Fibroblast of lung (primary cell): ENCODE measurements around the gene MAP2K5. TPM values are rescaled to one million over a fixed set of nuclear protein-coding genes. Genes with fewer than 3 reads are reported as not detected.
A peak's percentile ranks its signal among the peaks of the same experiment; 100 is the strongest.

Experiments
- DNase-seq, 2 donors: peaks; one replicate each; pipeline versions ENCODE4 v3.0.0 to v3.0.0-alpha.2; 2010; ENCODE audit warnings: low read depth in 2 of 2
- H2AFZ ChIP-seq: 2 replicates; pipeline ENCODE4 v1.5.1; 2012; ENCODE audit warnings: low read length, control low read depth, inconsistent platforms
- H3K27ac ChIP-seq: 2 replicates; pipeline ENCODE4 v1.5.1; 2011; ENCODE audit warnings: low read length, control low read depth; ENCODE audit not compliant: insufficient read depth
- H3K27me3 ChIP-seq: 2 replicates; pipeline ENCODE4 v1.5.1; 2011; ENCODE audit warnings: mild to moderate bottlenecking, low read length; ENCODE audit not compliant: control insufficient read depth, insufficient read depth
- H3K36me3 ChIP-seq: 2 replicates; pipeline ENCODE4 v1.5.1; 2011; ENCODE audit warnings: low read length; ENCODE audit not compliant: control insufficient read depth, insufficient read depth
- H3K4me1 ChIP-seq: 2 replicates; pipeline ENCODE4 v1.5.1; 2011; ENCODE audit warnings: low read length; ENCODE audit not compliant: control insufficient read depth, insufficient read depth; ENCODE audit errors: extremely low read depth
- H3K4me2 ChIP-seq: 2 replicates; pipeline ENCODE4 v1.5.1; 2011; ENCODE audit warnings: low read length, control low read depth; ENCODE audit not compliant: insufficient read depth; ENCODE audit errors: extremely low read depth
- H3K4me3 ChIP-seq, 4 experiments: fragments of 200-600 bp in 1 of 4; sonication (generic) in 1 of 4; replicated peaks in 1 of 4; 2 replicates each; pipeline ENCODE4 v1.5.1; 2011 to 2016; ENCODE audit warnings: low read length in 4 of 4, low read depth in 3 of 4, mild to moderate bottlenecking in 3 of 4, control low read depth in 2 of 4, inconsistent platforms in 1 of 4, mixed read lengths in 1 of 4; ENCODE audit not compliant: insufficient read depth in 1 of 4; ENCODE audit errors: control extremely low read depth in 1 of 4
- H3K79me2 ChIP-seq: 2 replicates; pipeline ENCODE4 v1.5.1; 2012; ENCODE audit warnings: mild to moderate bottlenecking, low read length, inconsistent platforms; ENCODE audit not compliant: control insufficient read depth, insufficient read depth
- H3K9ac ChIP-seq: 2 replicates; pipeline ENCODE4 v1.5.1; 2011; ENCODE audit warnings: mild to moderate bottlenecking, low read length, control low read depth; ENCODE audit not compliant: insufficient read depth
- H3K9me3 ChIP-seq: 2 replicates; pipeline ENCODE4 v1.5.1; 2012; ENCODE audit warnings: low read depth, low read length; ENCODE audit not compliant: control insufficient read depth, insufficient read depth
- H4K20me1 ChIP-seq: 2 replicates; pipeline ENCODE4 v1.5.1; 2011; ENCODE audit warnings: low read length; ENCODE audit not compliant: control insufficient read depth, insufficient read depth; ENCODE audit errors: extremely low read depth
- EZH2 ChIP-seq: IDR thresholded peaks from 2 replicates; pipeline ENCODE4 v1.5.1; 2012; ENCODE audit warnings: low read length, control low read depth, mild to moderate bottlenecking; ENCODE audit errors: missing control alignments
- polyA plus RNA-seq, 2 donors: library from polyadenylated mRNA; depleted of rRNA in 1 of 2; stranded (reverse) in 1 of 2; unstranded in 1 of 2; fragments of >200 nt; gene quantifications; 2 replicates each; pipeline ENCODE4 v1.2.1, GENCODE V29; 2011 to 2012; ENCODE audit warnings: missing spikeins in 1 of 2
- total RNA-seq: library from RNA; depleted of rRNA; stranded (reverse); fragments of >200 nt; gene quantifications from 2 replicates; pipeline ENCODE4 v1.2.1, GENCODE V29; 2014
- TF ChIP-seq, protein P1 (sequence below), 2 donors: IDR thresholded peaks in 1 of 2; conservative IDR thresholded peaks in 1 of 2; 1 replicate in 1 of 2; 2 replicates in 1 of 2; pipeline ENCODE4 v1.5.1; 2011 to 2012; ENCODE audit warnings: low read length in 2 of 2, control low read depth in 1 of 2, inconsistent platforms in 1 of 2, low read depth in 1 of 2, mild to moderate bottlenecking in 1 of 2

Gene MAP2K5
- total and polyA plus RNA-seq, 2 donors (not counting 1 experiment from before 2014, with no cell fraction given) = 5.7 to 10.2 TPM

DNA sequence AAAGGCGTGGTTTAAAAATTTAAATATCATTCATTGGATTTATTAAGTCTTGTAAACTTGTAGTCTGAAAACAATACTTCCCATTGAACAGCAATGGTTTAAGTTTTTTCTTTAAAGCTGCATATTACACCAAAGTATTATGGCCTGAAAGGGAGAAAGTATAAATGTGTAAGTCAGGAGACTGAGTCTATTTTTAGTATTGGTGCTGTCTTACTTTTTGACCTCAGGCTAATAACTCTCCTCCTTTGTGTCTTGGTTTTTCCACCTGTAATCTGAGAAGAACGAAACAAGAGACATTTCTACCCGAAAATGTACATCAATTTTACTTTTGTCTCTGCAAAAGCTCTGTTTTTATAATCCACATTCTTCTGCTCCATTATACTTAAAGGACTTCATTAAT lies 14.0 kb upstream of the MAP2K5 start:
- H3K4me3 ChIP-seq = no peak overlapping the region
- H3K9me3 ChIP-seq = no peaks in the 10 kb centered on the region
- no peak overlapping the region for H3K27ac ChIP-seq
- TF ChIP-seq, protein P1, sequence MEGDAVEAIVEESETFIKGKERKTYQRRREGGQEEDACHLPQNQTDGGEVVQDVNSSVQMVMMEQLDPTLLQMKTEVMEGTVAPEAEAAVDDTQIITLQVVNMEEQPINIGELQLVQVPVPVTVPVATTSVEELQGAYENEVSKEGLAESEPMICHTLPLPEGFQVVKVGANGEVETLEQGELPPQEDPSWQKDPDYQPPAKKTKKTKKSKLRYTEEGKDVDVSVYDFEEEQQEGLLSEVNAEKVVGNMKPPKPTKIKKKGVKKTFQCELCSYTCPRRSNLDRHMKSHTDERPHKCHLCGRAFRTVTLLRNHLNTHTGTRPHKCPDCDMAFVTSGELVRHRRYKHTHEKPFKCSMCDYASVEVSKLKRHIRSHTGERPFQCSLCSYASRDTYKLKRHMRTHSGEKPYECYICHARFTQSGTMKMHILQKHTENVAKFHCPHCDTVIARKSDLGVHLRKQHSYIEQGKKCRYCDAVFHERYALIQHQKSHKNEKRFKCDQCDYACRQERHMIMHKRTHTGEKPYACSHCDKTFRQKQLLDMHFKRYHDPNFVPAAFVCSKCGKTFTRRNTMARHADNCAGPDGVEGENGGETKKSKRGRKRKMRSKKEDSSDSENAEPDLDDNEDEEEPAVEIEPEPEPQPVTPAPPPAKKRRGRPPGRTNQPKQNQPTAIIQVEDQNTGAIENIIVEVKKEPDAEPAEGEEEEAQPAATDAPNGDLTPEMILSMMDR (conservative IDR thresholded peaks at IDR 0.05 in 1 of 2, IDR thresholded peaks at IDR 0.05 in 1 of 2; ENCODE audit: low read depth in 1 of 2, low read length in 2 of 2) = no peak
- TF ChIP-seq EZH2 = no peak
- no peaks in the 10 kb centered on the region for H4K20me1 ChIP-seq
- H3K79me2 ChIP-seq = peaks cover 18% of the 10 kb centered on the region
- no peak overlapping the region for H2AFZ ChIP-seq
- no peak overlapping the region for H3K4me2 ChIP-seq
- no peaks in the 10 kb centered on the region for H3K36me3 ChIP-seq
- DNase-seq = no peak
- no peak overlapping the region for H3K9ac ChIP-seq
- H3K4me1 ChIP-seq = peaks cover 3% of the 10 kb centered on the region
- H3K27me3 ChIP-seq = no peaks in the 10 kb centered on the region

- H3K36me3 ChIP-seq = no peaks in the 10 kb centered on the region
- H3K27me3 ChIP-seq = no peaks in the 10 kb centered on the region
- H3K9me3 ChIP-seq = no peaks in the 10 kb centered on the region
- no peaks in the 10 kb centered on the region for H3K79me2 ChIP-seq
- no peak overlapping the region for H2AFZ ChIP-seq
- no peaks in the 10 kb centered on the region for H4K20me1 ChIP-seq
- H3K4me2 ChIP-seq = no peak overlapping the region
- H3K4me1 ChIP-seq = peaks cover 3% of the 10 kb centered on the region
- DNase-seq = peak; percentile 31 to 66
- no peak for TF ChIP-seq EZH2
- TF ChIP-seq, protein P1 (conservative IDR thresholded peaks at IDR 0.05 in 1 of 2, IDR thresholded peaks at IDR 0.05 in 1 of 2; ENCODE audit: low read depth in 1 of 2, low read length in 2 of 2) = no peak
- peak overlapping the region; percentile 39 for H3K27ac ChIP-seq
- H3K9ac ChIP-seq = no peak overlapping the region
- H3K4me3 ChIP-seq = no peak overlapping the region
Observed at GRCh38 chr15:67531379-67531914, 11.1 kb upstream of the MAP2K5 start.

- no peaks in the 10 kb centered on the region for H3K79me2 ChIP-seq
- H3K4me3 ChIP-seq = no peak overlapping the region
- no peak overlapping the region for H3K9ac ChIP-seq
- no peak overlapping the region for H3K4me2 ChIP-seq
- no peaks in the 10 kb centered on the region for H4K20me1 ChIP-seq
- no peaks in the 10 kb centered on the region for H3K36me3 ChIP-seq
- no peak overlapping the region for H3K27ac ChIP-seq
- H3K9me3 ChIP-seq = no peaks in the 10 kb centered on the region
- H3K4me1 ChIP-seq = peaks cover 3% of the 10 kb centered on the region
- H3K27me3 ChIP-seq = no peaks in the 10 kb centered on the region
- H2AFZ ChIP-seq = no peak overlapping the region
- DNase-seq = no peak
- TF ChIP-seq, protein P1 (conservative IDR thresholded peaks at IDR 0.05 in 1 of 2, IDR thresholded peaks at IDR 0.05 in 1 of 2; ENCODE audit: low read depth in 1 of 2, low read length in 2 of 2) = no peak
- no peak for TF ChIP-seq EZH2
Observed at GRCh38 chr15:67533873-67534272, 8.6 kb upstream of the MAP2K5 start.
